Skeletal muscle cell (primary cell): ENCODE results near the gene PAWR.
A peak's percentile ranks its signal among the peaks of the same experiment; 100 is the strongest.
"Not testable (repeated sequence)": the region's sequence is repeated elsewhere in the genome, so short reads cannot be mapped to it uniquely, and the experiment has no call there.

Source experiments
- DNase-seq: peaks from one replicate; pipeline ENCODE4 v3.0.0-alpha.2; 2010; ENCODE audit warnings: low read depth
- H3K4me3 ChIP-seq: 2 replicates; pipeline ENCODE4 v1.5.1; 2011; ENCODE audit warnings: low read depth, mild to moderate bottlenecking, control low read depth, low read length, moderate library complexity

Gene PAWR

GRCh38 chr12:79560225-79560889, 130.4 kb downstream of the PAWR start:
- no peak overlapping the region for H3K4me3 ChIP-seq
- no peak for DNase-seq

- DNase-seq = no peak
- H3K4me3 ChIP-seq = no peak overlapping the region
Measured at GRCh38 chr12:79559591-79559990, 131.2 kb downstream of the PAWR start.

- DNase-seq = no peak
- no peak overlapping the region for H3K4me3 ChIP-seq
Measured at GRCh38 chr12:79558924-79559469, 131.8 kb downstream of the PAWR start.

GRCh38 chr12:79557690-79558315, 133.0 kb downstream of the PAWR start:
- H3K4me3 ChIP-seq = no peak overlapping the region
- no peak for DNase-seq

DNA sequence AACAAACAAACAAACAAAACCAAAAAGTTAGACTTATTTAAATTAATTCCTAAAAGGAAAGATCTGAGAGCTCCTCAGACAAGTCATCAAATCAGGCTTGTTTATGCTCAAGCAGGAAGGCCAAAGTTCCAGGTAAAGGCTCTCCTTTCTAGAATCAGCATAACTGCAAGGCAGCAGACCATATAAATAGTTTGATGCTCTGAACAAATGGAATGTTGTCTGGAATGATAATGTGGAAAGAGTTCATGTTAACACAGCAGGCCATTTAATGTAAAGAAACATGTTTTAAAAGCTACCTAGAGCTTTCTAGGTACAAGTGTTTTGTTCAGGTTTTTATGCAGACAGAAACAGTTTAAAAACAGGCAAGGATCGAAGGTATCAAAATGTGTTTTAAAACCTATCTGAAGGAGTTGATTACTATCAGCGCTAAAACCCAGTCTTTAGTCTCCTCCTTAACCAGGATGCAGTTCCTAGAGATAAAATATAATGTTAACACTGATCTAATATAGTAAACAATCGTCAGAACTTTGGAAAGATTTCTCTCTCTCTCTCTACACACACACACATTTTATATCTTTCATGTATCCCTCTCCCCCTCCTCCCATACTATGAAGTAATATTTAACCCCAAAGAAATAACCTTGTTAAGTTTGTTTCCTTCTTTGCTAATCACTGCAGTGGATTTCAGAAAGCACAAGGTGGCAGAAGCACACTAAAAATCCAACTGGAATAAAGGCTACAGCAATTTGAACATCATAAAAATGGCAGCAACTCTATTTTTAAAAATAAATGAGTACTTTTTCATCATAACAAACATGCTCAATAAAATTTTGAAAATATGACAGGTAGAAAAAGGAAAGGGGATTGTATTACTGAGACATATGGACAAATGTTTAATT, 135.5 kb downstream of the PAWR start:
- H3K4me3 ChIP-seq = no peak overlapping the region
- DNase-seq = peak; percentile 36

DNA sequence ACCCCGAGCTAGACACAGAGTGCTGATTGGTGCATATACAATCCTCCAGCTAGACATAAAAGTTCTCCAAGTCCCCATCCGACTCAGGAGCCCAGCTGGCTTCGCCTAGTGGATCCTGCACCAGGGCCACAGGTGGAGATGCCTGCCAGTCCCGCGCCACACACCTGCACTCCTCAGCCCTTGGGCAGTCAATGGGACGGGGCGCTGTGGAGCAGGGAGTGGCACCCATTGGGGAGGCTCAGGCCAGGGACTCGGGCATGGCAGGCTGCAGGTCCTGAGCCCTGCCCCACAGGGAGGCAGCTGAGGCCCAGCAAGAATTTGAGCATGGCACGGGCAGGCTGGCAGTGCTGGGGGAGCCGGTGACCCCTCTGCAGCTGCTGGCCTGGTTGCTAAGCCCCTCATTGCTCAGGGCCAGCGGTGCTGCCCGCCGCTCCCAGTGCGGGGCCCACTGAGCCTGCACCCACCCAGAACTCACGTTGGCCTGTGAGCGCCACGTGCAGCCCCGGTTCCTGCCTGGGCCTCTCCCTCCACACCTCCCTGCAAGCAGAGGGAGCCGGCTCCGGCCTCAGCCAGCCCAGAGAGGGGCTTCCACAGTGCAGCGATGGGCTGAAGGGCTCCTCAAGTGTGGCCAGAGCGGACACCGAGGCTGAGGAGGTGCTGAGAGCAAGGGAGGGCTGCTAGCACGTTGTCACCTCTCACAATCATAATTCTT, 136.7 kb downstream of the PAWR start:
- no peak overlapping the region for H3K4me3 ChIP-seq
- no peak for DNase-seq

GRCh38 chr12:79552192-79552591, 138.6 kb downstream of the PAWR start:
- H3K4me3 ChIP-seq = no peak overlapping the region
- no peak for DNase-seq

DNA sequence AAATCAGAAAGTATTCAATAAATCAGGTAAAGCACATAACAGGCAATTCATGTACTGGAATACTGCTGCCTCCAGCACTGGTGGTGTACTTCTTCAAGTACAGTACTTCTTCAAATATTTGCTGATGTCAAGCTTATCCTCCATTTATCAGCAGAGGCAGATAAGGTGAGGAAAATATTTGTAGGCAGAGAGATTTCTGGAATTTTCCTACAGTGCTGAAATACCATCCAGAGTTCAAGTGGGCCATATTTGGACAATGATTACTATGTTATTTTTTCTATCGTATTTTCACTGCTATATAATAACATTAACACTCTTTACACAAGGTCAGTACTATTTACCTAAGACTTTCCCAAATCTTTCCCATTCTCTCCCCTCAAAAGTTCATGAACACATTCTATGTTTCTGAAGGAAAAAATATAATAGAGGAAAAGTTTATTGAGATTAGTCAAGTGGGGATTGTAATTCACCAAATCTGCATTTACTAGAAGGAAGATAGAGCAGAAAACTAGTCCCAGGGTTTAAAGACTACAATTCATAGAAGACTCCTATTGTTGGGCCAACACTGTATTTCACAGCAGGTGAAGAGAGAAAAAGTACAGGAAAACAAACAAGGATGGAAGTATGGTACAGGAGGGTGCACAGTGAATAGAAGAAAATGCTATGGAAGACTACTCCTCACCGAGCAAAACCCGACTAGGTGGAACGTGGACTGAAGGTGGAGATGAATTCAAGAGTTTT, 141.1 kb downstream of the PAWR start:
- no peak for DNase-seq

GRCh38 chr12:79548610-79548924, 142.2 kb downstream of the PAWR start:
- no peak overlapping the region for H3K4me3 ChIP-seq
- DNase-seq = no peak

More for the DNA sequence above, 141.1 kb downstream of the PAWR start:
- no peak overlapping the region for H3K4me3 ChIP-seq

- H3K4me3 ChIP-seq = no peak overlapping the region
- DNase-seq = no peak
Measured at GRCh38 chr12:79547735-79548609, 142.8 kb downstream of the PAWR start.

- no peak overlapping the region for H3K4me3 ChIP-seq
- no peak for DNase-seq
Measured at GRCh38 chr12:79547044-79547734, 143.6 kb downstream of the PAWR start.

GRCh38 chr12:79546466-79547043, 144.2 kb downstream of the PAWR start:
- DNase-seq = no peak
- no peak overlapping the region for H3K4me3 ChIP-seq

GRCh38 chr12:79544439-79544838, 146.3 kb downstream of the PAWR start:
- not testable (repeated sequence) for DNase-seq, H3K4me3 ChIP-seq

DNA sequence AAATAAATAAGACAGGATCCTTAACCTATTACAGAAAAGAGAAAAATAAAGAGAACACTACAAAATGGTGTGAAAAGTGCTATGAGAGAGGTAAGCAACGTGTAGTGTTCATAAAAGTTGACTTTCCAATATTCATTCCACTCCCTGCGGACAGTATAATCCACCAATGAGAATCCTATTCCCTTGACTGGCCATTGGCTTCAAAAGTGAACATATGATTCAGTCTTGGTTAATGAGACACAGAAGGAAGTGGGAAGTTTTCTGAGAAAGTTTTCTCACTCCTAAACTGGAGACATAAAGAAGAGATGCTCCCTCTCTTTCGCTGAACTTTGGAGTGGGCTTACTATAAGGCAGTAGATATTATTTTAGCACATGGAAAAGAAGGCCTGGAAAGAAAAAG, 153.1 kb downstream of the PAWR start:
- no peak overlapping the region for H3K4me3 ChIP-seq
- DNase-seq = no peak

- no peak for DNase-seq
Measured at GRCh38 chr12:79535751-79536150, 155.0 kb downstream of the PAWR start.

More at GRCh38 chr12:79535751-79536150, 155.0 kb downstream of the PAWR start:
- H3K4me3 ChIP-seq = no peak overlapping the region
